ENCODE data around the gene BTG3.

GRCh38 chr21:17554120-17554519, 58.6 kb downstream of the BTG3 start:
- TF ChIP-seq CTCF (IDR thresholded peaks at IDR 0.05) (no peak), POLR2A (IDR thresholded peaks at IDR 0.05) (no peak)
